Progenitor cell of endocrine pancreas (in vitro differentiated cells): ENCODE data around the gene ATG13. TPM values are rescaled to one million over a fixed set of nuclear protein-coding genes. Genes with fewer than 3 reads are reported as not detected.

Experiments
- DNase-seq: peaks from one replicate; pipeline ENCODE4 v3.0.0; 2021; ENCODE audit warnings: low spot score; ENCODE audit not compliant: unreplicated experiment
- H3K27ac Mint-ChIP-seq: 2 replicates; pipeline ENCODE4 v1.8.0; 2021; ENCODE audit warnings: mild to moderate bottlenecking, moderate library complexity, mixed read lengths
- H3K27me3 Mint-ChIP-seq: 2 replicates; pipeline ENCODE4 v1.8.0; 2021; ENCODE audit warnings: mixed read lengths
- H3K36me3 Mint-ChIP-seq: 2 replicates; pipeline ENCODE4 v1.8.0; 2022; ENCODE audit warnings: mixed read lengths; ENCODE audit not compliant: insufficient read depth
- H3K4me1 Mint-ChIP-seq: 2 replicates; pipeline ENCODE4 v1.8.0; 2021; ENCODE audit warnings: low read depth, mixed read lengths
- H3K4me3 Mint-ChIP-seq: 2 replicates; pipeline ENCODE4 v1.8.0; 2021; ENCODE audit warnings: low read depth, mild to moderate bottlenecking, moderate library complexity, mixed read lengths
- H3K9me3 Mint-ChIP-seq: 2 replicates; pipeline ENCODE4 v1.8.0; 2021; ENCODE audit warnings: low read depth, mixed read lengths
- CTCF ChIP-seq: fragments of 200-600 bp; sonication (generic); IDR thresholded peaks from one replicate; pipeline ENCODE4 v1.5.0; 2021; ENCODE audit warnings: antibody characterized with exemption, mild to moderate bottlenecking; ENCODE audit not compliant: unreplicated experiment
- total RNA-seq: library from RNA; stranded (reverse); gene quantifications from 2 replicates; pipeline ENCODE4 v1.2.1, GENCODE V29; 2021

ATG13 gene
- total RNA-seq, 1 donor from 2014 or later: 69.8 TPM

GRCh38 chr11:46672381-46672839, 55.1 kb downstream of the ATG13 start:
- Mint-ChIP-seq H3K27ac (no peak overlapping the region), H3K27me3 (no peaks in the 10 kb centered on the region), H3K36me3 (peaks cover 16% of the 10 kb centered on the region), H3K9me3 (no peaks in the 10 kb centered on the region), H3K4me3 (no peak overlapping the region), H3K4me1 (peaks cover 4% of the 10 kb centered on the region)
- no peak for DNase-seq
- no peak for TF ChIP-seq CTCF

- no peak overlapping the region for H3K27ac Mint-ChIP-seq
- DNase-seq: no peak
- H3K4me3 Mint-ChIP-seq: no peak overlapping the region
- no peaks in the 10 kb centered on the region for H3K9me3 Mint-ChIP-seq
- H3K36me3 Mint-ChIP-seq: peaks cover 14% of the 10 kb centered on the region
- no peaks in the 10 kb centered on the region for H3K27me3 Mint-ChIP-seq
- no peak for TF ChIP-seq CTCF
- H3K4me1 Mint-ChIP-seq: peaks cover 4% of the 10 kb centered on the region
Observed at GRCh38 chr11:46673713-46674462, 56.5 kb downstream of the ATG13 start.

- no peaks in the 10 kb centered on the region for H3K9me3 Mint-ChIP-seq
- peaks cover 11% of the 10 kb centered on the region for H3K36me3 Mint-ChIP-seq
- no peak overlapping the region for H3K4me3 Mint-ChIP-seq
- no peaks in the 10 kb centered on the region for H3K27me3 Mint-ChIP-seq
- peak overlapping the region; percentile 80 for H3K27ac Mint-ChIP-seq
- peaks cover 4% of the 10 kb centered on the region for H3K4me1 Mint-ChIP-seq
- TF ChIP-seq CTCF: no peak
- DNase-seq: no peak
Observed at GRCh38 chr11:46674463-46675287, 57.3 kb downstream of the ATG13 start.

GRCh38 chr11:46675288-46675851, 58.0 kb downstream of the ATG13 start:
- Mint-ChIP-seq H3K9me3 (no peaks in the 10 kb centered on the region), H3K4me3 (no peak overlapping the region), H3K27me3 (no peaks in the 10 kb centered on the region), H3K27ac (peak overlapping the region; percentile 62), H3K36me3 (peaks cover 9% of the 10 kb centered on the region), H3K4me1 (peaks cover 4% of the 10 kb centered on the region)
- DNase-seq: no peak
- TF ChIP-seq CTCF: no peak

GRCh38 chr11:46675949-46676348, 58.6 kb downstream of the ATG13 start:
- no peak for DNase-seq
- no peak for TF ChIP-seq CTCF
- Mint-ChIP-seq H3K36me3 (peaks cover 12% of the 10 kb centered on the region), H3K4me3 (no peak overlapping the region), H3K27ac (no peak overlapping the region), H3K27me3 (no peaks in the 10 kb centered on the region), H3K4me1 (peaks cover 4% of the 10 kb centered on the region), H3K9me3 (no peaks in the 10 kb centered on the region)
